GM21717 (cell line): ENCODE data around the gene GLOD4.
A peak's percentile ranks its signal among the peaks of the same experiment; 100 is the strongest.
"Not testable (repeated sequence)": the region's sequence is repeated elsewhere in the genome, so short reads cannot be mapped to it uniquely, and the experiment has no call there.

Experiments used
- ATAC-seq: cut with Tn5 transposase; IDR thresholded peaks from one replicate; pipeline ENCODE4 v1.9.1; 2021; ENCODE audit warnings: mild to moderate bottlenecking, moderate library complexity; ENCODE audit not compliant: unreplicated experiment

GLOD4 gene

DNA sequence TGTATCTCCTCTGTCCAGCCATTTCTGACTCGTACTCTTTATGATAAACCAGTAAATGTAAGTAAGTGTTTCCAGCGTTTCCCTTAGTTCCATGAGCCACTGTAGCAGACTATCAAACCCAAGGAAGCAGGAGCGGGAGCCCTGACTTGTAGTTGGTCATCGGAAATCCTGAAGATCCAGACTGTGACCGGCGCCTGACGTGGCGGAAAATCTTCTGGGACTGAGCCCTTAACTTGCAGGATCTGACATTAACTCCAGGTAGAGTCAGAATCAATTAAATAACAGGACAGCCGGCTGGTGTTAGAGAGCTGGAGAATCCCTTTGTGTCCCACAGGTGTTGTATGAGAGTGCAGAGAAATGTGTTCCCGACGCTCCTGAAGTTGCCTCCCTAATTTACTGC, 4.0 kb downstream of the GLOD4 start:
- ATAC-seq = no peak

DNA sequence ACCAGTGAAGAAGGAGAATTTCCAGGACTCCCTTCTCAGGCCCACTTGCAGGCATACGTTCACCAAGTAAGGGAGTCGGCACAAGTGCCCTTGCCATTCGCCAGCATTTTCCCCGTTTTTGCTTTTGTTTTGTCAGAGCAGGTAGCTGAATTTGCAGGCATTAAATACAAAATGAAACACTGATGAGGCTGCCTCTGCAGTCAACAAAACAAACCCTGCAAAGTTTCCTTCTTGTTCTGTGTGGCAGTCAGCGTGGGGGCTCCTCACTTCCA, 7.8 kb downstream of the GLOD4 start:
- no peak for ATAC-seq

DNA sequence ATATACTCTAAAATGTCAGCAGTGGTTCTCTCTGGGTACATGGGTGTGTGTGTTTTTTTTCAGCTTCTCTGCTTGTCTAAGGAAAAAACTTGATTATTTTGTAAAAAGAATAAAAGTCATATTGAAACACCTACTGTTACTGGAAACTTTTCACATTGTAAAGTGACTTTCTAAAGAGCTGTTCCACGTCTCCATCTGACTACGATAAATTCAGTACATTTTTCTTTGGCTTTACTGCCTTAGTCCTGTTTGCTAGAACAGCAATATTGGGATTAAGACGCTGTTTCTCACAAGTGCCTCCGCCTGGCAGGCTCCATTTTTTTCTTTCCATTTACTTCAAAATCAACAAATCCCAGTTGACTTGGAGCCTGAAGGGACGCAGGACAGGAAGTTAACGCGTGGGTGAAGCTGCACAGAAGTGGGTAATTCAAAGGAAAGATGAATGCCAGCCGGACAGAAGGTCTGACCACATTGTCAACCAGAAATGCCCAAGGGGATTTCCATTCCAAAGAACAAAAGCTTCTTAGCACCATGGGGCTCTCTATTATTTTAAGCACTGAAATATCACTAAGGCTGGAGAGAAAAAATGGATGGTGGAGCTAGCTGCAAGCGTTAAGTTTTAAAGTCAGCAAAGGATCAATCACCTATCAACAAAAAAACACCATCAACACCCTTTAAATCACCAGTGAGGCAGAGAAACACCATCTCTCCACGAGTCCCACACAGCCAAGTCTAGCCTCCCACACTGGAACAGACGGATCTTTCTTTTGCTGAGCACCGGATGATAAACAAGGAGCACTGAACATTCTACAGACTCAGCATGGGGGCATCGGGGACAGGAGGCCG, 8.4 kb downstream of the GLOD4 start:
- no peak for ATAC-seq

DNA sequence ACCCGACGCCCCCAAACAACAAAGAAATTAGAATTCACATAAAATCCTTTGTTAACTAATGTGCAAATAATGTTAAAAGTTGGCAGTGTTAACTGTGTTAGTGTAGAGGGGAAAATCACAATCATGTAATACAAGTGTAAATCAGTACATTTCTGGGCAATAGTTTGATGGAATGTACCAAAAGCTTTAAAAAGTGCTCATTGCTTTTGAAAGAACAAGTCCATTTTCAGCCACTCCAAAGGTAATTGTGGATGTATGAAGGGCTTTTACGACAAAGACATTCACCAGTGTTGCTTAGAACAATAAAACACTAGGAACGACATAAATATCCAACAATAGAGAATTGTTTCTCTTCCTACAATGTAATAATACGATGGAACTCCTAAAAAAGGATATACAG, 9.1 kb downstream of the GLOD4 start:
- ATAC-seq = no peak

DNA sequence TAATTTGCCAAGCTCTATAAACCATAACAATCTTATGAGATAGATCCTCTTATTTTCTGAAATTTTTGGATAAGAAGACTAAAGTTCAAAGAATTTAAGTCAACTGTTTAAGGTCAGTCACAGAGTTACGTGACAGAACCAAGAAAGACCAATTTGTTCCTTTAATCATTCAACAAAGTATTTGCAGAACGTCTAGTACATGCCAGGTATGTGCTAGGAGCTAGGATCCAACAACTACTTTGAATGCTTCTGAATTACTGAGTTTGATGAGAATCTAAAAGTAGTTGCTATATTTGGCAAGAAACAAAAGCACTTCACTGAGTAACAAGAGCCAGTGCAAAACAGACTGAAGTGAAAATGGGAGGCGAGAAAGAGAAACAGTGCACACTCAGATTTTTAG, 15.0 kb downstream of the GLOD4 start:
- no peak for ATAC-seq

DNA sequence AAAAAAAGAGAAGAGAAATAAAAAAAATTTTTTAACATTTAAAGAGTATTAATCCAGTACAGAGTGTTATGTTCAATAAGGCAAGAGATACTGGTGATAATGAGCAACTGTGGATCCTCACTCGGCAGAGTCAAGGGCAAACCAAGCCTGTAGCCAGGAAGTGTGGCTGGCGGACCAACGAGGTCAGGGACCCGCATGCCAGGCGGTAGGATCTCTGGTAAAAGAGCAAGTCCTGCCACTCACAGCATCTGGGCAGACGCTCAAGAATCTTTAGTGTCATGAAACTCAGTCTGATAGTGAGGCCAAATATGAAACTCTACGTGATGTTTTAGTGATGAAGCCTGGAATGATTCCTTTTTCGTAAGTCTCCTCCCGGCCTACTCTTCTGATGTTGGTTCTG, 21.7 kb downstream of the GLOD4 start:
- ATAC-seq = no peak

DNA sequence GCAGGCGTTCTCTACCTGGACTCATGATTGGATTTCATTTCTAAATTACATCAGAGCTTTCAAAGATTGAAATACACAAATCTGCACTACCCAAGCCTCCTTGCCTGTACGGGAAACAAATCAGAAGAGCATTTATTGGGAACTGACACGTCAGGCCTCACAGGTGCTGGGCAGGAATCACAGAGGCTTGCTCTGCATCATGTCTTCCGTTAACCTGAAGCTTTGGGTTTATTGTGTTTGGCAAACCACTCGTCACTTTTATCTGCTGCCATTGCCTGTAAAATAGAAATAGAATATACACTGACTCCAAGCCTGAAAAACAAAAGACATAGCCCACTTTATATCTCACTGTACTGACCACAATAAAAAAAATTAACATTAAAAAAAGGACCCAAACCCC, 22.1 kb downstream of the GLOD4 start:
- no peak for ATAC-seq

DNA sequence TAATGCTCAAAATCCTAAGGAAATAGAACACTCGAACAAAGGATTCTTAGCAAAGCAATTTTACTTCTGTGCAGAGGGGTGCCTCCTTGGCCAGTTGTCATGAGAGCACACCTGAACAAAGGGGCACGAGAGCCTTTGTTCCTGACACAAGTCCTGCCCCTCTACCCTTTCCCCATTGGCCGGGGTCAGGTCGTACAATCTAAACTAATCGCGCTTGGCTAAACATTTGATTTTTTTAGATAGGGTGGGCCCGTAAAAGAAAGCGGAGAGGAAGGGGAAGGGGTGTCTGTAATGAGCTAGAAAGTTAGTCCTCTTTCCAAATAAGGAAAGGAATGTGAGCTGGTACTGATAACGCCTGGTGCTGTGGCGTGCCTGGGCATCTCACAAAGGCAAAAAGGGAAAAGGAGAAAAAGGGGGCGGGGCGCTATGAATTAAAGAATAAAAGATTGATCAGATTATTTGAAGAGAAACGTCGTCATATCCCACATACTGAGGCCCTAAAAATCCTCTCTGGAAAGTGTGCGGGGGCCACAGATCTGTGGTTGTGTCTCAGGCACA, 26.0 kb downstream of the GLOD4 start:
- ATAC-seq = not testable (repeated sequence)

DNA sequence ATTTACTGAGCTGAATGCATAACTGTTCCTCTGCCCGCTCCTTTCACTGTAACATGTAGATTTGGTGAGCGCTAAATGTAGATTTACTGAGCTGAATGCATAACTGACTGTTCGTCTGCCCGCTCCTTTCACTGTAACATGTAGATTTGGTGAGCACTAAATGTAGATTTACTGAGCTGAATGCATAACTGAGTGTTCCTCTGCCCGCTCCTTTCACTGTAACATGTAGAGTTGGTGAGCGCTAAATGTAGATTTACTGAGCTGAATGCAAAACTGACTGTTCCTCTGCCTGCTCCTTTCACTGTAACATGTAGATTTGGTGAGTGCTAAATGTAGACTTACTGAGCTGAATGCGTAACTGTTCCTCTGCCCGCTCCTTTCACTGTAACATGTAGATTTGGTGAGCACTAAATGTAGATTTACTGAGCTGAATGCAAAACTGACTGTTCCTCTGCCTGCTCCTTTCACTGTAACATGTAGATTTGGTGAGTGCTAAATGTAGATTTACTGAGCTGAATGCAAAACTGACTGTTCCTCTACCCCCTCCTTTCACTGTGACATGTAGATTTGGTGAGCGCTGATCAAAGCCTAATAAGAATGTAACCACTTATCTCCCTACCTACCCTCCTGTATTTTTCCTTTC, 26.6 kb downstream of the GLOD4 start:
- ATAC-seq = not testable (repeated sequence)

DNA sequence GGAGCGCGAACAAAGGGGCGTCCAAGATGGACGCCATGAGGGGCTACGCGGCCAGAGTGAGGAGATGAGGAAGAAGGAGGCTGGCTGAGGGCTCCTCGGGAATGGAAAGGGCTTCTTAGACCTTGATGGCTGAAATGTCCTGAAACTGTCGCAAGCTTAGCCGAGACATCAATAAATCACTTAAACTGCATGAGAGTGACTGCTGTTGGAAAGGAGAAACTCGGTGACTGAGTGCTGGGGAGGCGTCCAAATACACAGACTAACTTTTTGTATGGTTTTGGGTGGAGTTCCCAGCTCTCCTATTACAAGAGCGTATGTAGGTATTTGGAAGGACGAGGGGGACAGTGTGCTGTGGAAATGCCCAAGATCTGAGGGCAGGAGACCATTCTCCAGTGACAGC, 28.7 kb downstream of the GLOD4 start:
- ATAC-seq = no peak

DNA sequence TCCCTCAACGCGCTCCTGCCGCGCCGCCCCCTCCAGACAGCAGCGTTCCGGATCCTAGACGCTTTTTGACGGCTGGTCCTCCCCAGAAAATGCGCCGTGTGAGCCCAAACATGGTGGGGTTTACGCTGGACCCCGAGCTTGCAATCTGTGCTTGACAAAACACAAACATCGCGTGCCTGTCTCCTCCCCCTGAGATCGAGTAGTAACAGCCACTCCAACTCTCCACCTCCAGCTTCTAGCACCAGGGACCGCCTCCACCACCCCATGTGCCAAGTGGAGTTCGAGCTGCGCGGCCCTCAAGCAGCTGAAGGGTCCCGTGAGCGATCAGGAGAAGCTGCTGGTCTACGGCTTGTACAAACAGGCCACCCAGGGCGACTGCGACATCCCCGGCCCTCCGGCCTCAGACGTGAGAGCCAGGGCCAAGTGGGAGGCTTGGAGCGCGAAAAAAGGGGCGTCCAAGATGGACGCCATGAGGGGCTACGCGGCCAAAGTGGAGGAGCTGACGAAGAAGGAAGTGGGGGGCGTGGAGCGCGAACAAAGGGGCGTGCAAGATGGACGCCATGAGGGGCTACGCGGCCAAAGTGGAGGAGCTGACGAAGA, 29.4 kb downstream of the GLOD4 start:
- peak; percentile 16 for ATAC-seq

DNA sequence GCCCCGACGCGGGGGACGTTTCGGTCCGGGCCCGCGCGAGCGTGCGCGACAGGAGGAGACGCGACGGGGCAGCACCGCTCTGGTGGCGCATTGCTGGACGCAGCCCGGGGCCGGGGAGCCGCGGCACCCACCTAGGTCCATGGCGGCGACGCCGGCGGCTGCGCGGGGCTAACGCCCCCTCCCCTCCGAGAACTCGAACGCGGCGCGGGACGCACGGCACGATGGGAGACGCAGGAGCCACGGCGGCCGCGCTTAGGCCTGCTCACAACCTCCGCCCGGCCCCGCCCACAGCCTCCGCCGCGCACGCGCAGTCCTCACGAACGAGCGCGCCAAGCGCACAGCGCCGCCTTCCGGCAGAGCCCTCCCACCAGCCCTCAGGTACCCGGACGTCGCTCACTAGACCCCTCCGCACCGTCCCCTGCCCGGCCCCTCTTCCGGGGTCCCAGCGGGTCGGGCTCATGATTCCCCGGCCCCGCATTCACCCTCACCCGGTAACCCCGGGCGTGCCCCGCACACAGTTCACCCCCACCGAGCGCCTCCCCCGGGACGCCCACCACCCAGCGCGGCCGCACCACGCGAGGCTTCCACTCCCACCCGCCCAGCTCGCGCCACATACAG, 30.0 kb downstream of the GLOD4 start, which contains the start of gene GEMIN4:
TSS of gene GEMIN4 (minus strand) at position 263 of the 618 bp plus-strand sequence. CDS start at position 141, 122 bp downstream.
- peak; percentile 71 for ATAC-seq

DNA sequence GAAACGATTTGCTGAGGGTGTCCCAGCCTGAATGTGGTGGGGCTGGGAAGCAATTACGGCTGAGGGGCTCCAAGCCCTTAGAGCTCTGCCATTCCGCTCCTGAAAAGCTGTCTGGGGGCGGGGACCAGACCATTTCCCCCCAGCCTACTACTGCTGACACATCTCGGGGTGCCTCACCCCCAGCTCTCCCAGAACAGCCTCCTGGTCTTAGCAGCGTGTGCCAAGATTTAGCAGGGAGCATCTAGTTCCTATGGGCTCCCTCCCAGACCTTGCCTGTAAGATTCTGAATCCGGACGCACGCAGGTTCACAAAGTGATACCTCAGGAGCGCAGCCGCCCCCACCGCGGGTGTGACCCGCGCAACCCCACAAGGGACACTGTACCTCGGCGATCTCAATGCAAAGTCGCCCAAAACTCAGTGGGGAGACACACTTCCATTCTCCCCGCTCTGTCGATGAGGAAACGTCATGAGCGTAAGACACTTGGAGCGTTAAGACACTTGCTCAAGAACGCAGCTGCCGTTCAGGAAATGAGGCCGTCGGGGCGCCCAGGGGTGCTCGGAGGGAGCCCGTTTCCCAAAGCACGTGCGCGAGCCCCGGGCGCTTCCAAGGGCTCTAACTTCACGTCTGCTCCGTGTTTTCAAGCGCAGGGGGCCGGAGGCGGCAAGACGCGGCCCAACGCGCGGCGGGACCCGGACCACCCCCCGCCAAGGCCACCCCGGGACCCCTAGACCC, 30.6 kb downstream of the GLOD4 start:
- peak; percentile 29 for ATAC-seq

DNA sequence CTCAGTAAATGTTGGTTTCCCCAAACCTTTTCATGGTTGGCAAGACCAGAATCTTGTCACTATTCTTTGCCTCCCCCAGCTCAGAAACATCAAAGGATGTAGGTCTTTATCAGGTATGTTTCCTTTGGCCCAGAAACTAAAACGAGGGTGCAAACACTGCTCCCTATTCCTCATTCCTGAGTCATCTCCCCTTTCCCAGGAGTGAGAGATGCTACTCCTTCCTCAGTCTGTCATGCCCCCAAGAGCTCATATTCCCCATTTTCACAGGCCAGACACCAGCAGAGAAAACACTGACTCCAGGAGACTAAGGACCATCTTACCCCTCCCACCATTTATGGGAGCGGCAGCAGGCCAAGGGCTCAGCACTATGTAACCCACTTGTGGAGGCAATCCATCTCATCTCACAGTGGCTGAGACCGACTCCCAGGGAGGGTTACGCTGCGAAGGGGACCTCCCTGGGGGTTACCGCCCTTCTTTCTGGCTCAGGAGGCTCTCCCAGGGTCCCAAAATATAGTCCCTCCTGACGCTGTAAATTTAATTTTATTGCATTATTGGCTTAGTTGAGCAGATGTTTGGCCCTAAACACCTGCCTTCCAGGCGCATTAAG, 31.5 kb downstream of the GLOD4 start:
- no peak for ATAC-seq

DNA sequence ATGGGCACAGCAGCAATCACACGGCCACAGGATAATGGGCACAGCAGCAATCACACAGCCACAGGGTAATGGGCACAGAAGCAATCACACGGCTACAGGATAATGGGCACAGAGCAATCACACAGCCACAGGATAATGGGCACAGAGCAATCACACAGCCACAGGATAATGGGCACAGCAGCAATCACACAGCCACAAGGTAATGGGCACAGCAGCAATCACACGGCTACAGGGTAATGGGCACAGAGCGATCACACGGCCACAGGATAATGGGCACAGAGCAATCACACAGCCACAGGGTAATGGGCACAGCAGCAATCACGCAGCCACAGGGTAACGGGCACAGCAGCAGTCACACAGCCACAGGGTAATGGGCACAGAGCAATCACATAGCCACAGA, 32.7 kb downstream of the GLOD4 start:
- not testable (repeated sequence) for ATAC-seq

DNA sequence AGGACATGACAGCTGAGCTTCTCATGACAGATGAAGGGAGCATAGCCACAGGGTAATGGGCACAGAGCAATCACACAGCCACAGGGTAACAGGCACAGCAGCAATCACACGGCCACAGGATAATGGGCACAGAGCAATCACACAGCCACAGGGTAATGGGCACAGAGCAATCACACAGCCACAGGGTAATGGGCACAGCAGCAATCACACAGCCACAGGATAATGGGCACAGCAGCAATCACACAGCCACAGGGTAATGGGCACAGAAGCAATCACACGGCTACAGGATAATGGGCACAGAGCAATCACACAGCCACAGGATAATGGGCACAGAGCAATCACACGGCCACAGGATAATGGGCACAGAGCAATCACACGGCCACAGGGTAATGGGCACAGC, 33.5 kb downstream of the GLOD4 start:
- not testable (repeated sequence) for ATAC-seq

DNA sequence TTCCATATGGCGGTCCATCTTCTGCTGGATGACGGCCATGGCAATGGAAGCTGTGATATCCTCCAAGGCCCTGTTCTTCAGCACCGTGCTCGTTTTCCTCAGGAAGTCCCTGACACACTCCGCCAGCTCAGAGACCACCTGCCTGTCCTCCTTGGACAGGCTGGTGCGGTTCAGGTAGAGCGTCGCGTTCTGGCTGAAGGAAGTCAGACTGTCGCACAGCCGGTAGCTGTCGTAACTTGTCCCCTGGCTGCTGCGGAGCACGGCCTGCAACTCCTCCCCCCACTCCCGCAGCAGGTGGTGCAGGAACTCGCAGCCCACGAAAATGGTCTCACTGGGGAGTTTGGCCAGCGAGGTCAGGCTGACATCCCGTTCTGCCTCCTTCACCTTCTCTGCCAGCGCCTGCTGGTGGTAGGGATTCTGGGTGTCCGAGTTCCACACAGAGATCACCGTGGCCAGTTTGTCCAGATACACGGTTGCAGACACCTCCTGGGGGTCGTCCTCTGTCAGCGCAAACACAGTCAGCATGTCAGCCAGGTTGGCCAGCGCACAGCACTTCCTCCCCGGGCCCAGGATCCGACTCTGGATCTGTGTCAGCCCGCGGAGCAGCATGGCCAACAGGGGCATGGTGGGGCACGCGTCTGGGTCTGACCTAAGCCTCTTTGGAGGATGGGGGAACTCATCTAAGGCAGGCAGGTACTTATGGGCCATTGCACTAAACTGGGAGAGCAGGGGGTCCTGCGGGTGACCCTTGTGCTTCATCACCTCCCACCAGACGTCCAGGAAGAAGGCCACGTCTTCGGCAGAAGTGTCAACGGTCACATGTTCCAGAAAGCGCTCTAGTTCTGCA, 35.1 kb downstream of the GLOD4 start:
- ATAC-seq = no peak

DNA sequence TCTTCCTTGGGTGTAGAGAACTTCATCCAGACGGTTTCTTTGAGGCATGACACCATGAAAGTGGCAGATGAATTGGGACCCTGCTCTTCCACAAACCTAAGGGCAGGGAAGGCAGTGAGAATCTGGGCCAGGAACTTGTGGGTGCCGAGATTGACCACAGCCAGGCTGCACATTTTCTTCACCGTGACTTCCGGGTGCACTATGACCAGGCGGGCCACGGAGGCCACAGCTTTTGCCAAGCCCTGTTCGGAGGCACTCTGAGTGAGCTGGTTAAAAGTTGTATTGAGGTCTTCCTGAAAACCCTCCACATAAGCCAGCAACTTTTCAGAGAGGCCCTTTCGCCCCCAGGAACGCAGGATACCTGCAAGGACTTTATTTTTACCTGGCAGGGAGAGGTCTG, 35.9 kb downstream of the GLOD4 start:
- ATAC-seq = no peak

DNA sequence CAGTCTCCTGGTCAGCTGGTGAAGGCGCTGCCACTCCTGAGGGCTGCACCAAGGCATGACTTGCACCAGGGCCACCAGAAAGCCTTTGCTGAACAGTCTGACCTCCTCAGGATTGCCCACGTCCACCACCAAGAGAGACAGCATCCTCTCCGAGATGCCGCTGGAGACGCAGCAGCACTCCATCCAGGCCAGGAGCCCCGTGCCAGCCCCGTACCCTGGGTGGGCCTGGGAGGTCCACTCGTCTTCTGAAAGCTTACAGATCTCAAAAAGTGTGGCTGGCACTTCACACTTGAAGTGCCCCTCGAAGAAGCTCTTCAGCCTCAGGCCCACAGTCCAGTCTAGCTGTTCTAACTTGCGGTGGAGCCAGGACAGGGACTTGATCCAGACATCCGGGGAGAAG, 36.7 kb downstream of the GLOD4 start:
- no peak for ATAC-seq
